GM21515 (cell line): ENCODE measurements around the gene ADRM1.

ENCODE experiments used
- ATAC-seq: cut with Tn5 transposase; IDR thresholded peaks from one replicate; pipeline ENCODE4 v1.9.1; 2021; ENCODE audit not compliant: unreplicated experiment

The ADRM1 gene

DNA sequence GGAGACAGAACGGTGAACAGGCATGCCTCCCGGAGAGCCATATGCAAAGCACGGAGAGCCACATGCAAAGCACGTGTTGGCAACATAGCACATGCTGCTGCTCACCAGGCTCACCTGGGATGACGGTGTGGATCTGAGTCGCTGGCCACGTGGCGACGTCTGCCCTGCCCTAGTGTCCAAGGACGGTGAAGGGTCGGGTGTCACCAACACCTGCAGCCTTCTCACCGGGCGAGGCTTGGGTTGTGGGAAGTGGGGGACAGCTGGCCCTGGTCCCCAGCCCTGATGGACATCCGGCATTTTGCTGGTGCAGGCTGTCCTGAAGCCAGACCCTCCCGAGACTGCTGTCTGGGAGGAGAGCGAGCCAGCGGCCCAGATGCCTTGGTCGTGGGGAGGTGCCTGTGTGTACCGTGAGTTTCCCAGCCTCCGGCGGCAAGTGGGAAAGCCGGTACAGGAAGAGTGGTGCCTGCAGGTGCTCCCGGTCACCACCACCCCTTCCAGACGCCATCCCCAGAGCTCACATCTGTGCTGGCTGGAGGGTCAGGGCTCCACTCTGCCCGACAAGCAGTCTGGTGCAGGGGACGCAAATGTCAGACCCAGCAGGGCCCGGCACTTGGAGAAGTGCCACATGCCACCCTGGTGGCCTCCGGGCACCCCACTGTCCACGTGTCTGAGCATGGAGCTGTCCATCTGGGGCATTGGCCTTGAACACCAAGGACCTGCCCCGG, 5.9 kb upstream of the ADRM1 start:
- ATAC-seq: no peak

DNA sequence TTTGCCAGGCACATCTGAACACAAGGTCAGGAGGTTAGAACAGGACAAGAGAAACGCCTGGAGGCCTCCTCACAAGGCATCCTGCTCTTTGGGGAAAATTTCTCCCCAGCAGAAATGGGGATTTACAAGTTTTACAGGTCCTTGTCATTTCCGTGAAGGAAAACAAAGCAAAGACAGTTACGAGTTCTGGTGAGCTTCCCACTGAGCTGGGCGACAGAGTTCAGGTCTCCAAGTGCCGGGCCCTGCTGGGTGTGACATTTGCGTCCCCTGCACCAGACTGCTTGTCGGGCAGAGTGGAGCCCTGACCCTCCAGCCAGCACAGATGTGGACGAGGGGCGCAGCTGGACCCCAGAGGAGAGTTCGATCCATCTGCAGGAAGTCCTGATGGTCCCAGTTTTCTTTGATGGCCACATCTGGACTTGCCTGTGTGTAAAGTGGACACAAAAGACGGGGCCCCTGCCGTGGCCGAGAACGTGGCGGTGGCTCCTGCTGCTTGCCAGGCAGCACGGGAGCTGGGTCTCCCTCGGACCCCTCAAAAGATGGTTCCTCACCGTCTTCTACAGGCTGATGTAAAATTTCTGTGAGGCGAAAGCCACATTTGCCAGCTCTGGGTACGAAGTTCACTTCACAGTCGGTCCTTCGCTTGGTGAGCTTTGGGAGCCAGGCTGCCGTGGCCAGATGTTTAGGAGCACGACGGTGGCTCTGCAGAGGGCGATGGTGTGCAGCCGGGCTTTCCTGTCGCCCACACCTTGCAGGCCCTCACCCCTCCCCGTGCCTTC, 5.2 kb upstream of the ADRM1 start:
- ATAC-seq: no peak

DNA sequence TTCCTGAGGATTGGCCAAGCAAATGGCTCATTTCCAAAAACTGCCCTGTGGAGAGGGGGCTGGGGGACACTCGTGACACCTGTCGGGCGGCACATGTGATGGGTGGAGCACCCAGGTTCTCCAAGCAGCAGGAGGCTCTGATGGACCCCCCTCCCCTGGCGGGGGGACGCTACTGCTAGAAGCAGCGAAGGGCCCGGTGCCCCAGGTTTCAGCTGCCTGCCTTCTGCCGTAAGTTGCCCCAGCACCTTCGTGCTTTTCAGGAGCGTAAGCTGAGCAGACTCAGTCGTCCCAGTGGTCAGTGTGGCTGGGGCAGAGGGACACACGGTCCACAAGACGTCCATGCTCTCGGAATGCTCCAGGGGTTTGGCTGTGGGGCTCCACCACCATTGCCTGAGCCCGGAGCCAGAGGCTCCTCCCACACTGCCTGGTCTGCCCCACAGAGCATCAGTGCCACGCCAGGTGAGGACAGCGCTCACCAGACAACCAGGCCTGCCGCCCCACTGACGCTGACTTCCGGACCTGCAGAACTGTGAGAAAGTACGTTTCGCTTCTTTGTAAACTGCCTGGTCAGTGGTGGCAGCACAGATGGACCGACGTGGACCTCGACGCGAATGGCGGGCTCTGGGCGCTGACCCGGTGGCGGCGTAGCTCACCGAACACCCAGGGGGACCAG, 4.1 kb upstream of the ADRM1 start:
- ATAC-seq: no peak

DNA sequence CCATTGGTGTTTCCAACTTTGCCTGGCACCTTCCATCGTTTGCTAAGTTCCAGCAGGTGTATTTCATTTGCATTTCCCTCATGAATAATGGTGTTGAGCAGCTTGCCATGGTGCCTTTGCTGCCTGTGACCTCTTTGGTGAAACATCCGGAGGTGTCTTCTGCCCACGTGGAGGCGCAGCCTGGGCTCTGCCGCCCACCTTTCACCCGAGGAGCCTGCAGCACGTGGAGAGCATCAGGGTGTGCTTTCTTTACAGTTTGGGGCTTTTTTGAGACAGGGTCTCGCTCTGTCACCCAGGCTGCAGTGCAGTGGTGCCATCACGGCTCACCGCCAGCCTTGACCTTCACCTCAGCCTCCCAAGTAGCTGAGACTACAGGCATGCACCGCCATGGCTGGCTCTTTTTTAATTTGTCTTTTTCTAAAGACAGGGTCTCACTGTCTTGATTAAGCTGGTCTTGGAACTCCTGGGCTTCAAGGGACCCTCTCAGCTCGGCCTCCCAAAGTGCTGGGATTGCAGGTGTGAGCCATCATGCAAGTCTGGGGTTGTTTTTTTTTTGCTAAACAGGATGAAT, 3.0 kb upstream of the ADRM1 start:
- no peak for ATAC-seq

DNA sequence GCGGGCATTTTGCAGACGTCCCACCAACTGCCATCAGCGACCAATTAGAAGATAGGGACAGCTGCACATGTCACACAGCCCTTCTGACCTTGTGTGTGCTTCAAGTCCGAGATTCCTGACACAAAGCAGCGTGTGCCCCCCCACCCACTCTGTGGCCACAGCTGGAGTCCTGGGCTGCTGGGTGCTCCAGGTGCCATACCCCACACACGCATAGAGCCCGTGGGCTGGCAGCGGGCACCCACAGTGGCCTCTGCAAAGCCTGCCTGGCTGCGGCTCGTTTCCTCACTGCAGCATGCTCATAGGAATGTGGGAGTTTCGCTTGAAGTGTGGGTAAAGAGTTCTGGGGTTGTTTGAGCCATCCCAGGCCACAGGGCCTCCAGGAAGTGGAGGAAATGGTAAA, 2.5 kb upstream of the ADRM1 start:
- no peak for ATAC-seq

DNA sequence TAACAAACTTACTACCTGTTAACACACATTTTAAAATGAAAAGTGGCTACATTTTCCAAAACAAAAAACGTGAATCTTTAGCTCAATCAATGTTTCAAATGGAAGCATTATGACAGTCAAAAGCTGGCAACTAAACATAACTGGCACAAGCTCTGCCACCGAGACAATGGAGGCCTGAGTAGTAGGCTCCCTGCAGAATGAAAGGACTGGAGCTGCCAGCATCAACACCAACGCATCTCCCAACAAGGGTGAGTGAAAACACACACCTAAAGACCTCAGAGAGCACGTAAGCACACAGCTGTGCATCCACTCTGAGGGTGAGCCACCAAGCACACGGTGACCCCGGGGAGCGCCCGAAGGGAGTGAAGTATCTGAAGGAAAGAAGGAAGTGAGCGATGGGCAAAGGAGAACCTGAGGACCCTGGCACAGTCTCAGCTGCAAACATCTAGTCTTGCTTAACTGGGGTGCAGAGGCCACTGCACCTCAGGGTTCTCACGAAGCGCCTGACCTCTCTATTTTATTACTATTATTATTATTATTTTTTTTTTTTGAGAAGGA, 1.6 kb upstream of the ADRM1 start:
- no peak for ATAC-seq

DNA sequence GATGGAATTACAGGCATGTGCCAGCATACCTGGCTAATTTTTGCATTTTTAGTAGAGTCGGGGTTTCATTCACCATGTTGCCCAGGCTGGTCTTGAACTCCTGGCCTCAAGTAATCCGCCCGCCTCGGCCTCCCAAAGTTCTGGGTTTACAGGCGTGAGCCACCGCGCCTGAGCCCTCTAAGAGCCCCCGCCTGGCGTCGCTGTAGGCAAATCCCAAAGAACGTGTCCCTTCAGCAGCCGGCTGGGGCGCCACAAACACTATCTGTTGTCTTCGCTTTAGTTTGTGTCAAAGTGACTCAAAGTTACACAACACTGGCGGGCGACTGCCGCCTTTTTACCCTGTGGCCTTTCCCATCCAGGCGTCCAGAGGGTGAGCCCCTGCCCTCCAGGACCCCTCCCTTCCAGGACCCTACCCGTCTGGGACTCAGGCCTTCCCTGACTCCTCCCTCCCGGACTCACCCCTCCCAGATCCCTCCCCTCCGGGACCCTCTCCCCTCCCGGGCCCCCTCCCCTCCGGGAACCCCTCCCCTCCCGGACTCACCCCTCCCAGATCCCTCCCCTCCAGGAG, 940 bp upstream of the ADRM1 start:
- no peak for ATAC-seq

DNA sequence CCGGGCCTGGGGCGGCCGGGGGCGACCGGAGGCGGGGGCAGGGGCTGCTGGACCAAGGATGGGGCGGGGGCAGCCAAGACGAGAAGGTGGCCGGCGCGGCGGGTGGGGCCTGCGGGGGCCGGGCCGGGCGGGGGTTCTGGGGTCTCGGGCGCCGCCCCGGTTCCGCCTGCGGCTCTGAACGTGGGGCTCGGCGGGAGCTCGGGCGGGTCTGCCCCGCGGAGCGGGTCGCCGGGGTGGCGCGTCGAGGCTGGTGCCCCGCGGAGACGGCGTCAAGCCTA, 204 bp downstream of the ADRM1 start:
- no peak for ATAC-seq

DNA sequence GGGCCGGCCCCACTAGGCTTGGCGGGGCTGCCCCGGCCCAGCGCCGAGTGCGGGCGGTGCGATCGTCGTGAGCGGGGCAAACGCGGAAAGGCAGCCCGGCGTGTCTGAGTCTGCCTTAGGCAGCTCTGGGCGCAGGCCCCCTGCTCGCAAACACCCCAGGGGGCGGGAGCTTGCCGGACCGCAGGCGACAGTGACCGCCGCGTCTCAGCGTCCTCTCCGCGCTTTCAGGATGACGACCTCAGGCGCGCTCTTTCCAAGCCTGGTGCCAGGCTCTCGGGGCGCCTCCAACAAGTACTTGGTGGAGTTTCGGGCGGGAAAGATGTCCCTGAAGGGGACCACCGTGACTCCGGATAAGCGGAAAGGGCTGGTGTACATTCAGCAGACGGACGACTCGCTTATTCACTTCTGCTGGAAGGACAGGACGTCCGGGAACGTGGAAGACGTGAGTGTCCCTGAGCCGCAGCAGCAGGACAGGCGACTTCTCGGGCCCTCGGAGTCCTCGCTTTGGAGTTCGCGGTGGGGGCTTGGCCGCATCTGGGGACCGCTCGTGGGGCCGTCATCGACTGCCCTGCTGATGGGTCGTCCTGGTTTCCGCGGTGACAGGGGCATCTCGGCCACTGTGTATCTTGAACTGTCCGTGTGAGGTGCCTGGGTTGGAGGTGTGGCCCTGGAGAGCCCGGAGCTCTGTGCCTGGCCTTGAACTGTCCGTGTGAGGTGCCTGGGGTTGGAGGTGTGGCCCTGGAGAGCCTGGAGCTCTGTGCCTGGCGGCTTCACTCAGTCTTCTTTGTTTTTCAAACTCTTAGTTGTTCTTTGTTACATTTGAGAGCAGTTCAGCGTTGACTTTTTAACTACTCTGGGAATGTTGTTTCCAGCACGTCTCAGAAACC, 786 bp downstream of the ADRM1 start:
- ATAC-seq: peak; percentile 2

DNA sequence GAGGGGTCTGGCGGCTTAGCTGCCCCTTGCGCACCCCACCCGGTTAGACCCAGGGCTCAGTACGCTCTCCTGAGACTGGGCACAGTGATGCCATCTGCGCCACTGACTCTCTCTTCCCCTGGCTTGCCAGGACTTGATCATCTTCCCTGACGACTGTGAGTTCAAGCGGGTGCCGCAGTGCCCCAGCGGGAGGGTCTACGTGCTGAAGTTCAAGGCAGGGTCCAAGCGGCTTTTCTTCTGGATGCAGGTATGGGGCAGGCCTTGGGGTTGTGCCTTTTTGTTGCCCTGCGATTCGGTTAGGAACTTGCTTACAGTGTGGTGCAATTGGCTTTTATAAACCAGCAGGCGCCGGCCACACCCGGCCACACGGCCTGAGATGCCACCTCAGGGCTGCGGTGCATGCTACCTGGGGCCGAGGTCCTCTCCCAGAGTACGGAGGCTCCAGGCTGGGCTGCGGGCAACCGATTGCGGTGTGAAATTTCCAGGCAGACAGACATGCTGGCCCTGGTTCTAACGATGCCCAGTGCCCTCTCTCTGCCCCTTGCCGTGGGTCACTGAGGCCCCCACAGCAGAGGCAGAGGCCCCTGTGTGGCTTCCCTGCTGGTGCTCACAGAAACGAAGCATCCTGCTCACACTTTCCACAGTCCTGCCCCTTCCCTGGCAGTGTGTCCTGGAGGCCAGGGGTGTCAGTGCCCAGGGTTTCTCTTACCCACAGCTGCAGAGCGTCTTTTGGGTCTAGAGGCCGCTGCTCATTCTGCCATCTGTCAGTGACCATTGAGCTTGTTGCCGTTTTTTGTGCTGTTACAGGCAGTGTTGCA, 1.7 kb downstream of the ADRM1 start:
- ATAC-seq: no peak

DNA sequence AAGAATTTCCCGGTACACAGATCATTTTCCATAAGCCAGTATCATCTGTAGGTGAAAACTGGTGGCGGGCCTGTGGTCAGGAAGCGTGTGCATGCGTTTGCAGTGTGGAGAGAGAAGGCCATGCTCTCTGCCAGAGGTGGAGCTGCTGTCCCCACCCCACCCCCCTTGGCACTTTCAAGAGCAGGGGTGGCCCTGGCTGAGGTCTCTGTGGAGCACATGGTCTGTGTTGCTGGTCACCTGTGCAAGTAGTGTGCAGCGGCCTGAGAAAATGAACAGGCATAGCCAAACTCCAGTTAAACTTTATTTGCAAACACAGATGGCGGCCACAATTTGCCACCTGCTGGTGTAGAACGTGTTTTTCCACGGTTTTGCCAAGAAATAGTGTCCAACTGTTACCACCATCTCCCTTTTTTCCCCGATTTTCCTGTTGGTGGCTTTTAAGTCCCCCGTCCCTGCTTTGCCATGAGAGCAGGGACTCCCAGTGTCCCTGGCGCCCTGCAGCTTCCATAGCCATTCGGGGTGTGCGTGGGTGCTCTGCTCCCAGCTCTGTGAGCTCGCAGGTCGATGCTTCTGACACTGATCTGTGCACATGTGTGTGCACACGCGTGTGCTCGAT, 2.5 kb downstream of the ADRM1 start:
- no peak for ATAC-seq

DNA sequence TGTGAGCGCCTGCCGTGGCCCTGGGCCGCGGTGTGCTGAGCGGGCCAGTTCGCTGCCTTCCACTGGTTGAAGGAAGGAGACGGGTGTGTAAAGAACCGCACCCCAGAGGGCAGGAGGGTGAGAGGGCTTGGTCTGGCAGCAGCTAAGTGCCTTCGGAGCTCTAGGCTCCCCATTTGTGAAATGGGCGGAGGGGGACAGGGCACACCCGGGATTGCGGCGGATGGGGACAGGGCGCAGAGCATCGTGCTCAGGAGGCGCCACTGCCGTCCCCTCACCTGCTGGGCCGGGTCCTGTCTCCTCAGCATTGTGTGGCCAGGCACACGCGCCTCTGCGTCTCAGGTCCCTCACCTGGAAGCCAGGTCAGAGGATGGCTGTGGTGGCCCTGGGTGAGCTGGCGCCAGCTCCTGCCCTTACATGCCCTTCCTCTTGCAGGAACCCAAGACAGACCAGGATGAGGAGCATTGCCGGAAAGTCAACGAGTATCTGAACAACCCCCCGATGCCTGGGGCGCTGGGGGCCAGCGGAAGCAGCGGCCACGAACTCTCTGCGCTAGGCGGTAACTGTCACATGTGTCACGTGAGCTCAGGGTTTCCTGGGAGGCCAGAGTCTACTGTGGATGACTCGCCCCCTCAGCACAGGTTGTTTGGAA, 3.1 kb downstream of the ADRM1 start:
- no peak for ATAC-seq

DNA sequence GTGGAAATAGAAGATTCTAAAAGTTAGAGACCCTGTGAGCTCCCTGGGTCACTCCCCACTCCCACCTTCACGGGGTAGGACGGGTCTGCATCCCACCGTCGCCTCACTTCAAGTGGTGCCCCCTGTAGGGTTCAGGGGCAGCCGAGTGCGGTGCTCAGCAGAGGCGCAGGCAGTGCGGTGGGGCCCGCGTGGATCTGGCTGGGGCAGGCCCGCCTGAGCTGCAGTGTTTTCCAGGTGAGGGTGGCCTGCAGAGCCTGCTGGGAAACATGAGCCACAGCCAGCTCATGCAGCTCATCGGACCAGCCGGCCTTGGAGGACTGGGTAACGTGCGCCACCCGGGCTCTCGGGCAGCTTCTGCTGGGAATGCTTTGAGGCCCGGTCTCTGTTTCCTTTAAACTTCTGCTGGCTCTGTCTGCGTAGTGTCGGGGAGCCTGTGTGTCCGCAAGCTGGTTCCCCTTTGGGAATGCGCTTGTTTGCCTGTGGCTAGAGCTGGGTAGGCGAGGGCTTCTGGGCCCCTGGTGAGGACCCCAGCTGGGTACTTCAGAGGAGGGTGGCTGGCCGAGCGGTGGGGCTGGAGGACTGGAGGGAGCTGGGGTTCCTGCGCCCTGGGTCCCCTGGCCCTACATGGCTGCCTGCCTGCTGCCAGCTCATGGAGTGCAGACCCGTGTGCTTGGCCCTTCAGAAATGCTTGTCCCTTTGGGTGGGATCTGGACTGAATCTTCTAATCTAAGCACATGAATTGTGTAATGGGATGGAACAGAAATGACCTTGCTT, 3.8 kb downstream of the ADRM1 start:
- no peak for ATAC-seq

DNA sequence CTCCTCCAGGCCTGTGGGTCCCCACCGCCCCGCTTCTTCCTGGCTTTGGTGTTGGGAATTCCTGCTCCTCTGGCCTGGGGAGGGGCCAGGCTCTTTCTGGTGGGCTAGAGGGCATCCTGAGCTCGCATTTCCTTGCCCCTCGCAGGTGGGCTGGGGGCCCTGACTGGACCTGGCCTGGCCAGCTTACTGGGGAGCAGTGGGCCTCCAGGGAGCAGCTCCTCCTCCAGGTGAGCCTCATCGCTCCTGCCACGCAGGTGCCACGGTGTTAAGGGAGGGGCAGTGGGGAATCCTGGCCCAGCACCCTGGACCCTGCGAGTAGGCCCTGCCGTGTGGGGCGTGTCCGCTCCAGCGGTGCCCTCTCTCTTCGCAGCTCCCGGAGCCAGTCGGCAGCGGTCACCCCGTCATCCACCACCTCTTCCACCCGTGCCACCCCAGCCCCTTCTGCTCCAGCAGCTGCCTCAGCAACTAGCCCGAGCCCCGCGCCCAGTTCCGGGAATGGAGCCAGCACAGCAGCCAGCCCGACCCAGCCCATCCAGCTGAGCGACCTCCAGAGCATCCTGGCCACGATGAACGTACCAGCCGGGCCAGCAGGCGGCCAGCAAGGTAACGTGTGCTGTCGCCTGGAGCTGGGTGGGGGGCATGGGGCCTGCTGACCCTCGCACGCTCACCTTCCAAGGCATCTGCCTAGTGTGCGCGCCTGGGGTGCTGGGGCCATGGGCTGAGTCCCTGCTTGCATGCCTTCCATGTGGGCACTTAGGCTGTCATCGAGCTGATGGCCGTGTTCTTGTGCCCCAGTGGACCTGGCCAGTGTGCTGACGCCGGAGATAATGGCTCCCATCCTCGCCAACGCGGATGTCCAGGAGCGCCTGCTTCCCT, 4.7 kb downstream of the ADRM1 start:
- no peak for ATAC-seq

DNA sequence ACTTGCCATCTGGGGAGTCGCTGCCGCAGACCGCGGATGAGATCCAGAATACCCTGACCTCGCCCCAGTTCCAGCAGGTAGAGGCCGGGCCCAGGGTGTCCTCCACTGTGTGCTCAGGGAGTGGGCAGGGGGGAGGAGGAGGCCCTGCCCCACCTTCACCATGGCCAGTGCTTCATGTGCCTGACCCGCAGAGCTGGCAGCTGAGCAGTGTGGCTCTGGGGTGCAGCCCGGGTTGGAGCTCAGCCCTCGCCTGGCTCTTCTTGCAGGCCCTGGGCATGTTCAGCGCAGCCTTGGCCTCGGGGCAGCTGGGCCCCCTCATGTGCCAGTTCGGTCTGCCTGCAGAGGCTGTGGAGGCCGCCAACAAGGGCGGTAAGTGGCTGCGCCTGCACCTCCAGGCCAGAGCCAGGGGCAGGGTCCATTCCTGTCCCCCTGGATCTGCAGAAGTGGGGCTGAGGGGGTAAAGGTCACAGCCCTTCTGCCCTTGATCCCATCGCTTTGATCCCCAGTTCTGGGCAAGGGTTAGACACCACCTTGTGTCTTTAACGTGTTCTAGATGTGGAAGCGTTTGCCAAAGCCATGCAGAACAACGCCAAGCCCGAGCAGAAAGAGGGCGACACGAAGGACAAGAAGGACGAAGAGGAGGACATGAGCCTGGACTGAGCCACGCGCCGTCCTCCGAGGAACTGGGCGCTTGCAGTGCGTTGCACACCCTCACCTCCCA, 5.5 kb downstream of the ADRM1 start:
- ATAC-seq: no peak
